Activated naive CD4-positive, alpha-beta T cell treated with anti-CD3 and anti-CD28 coated beads, Interleukin-2, amount 10 ng/mL, durations not matched to agents 7 days and 5 days (primary cell): ENCODE data around the gene CAPZB.

Experiments
- CTCF ChIA-PET: fragments of 350-600 bp; sonication (Branson Sonifier 250); formaldehyde crosslinking; loops from one replicate; lab custom pipeline; 2021; ENCODE audit warnings: antibody characterized with exemption; lab: Charles Lee
- DNase-seq: peaks from one replicate; pipeline ENCODE4 v3.0.0-alpha.2; 2020
- H3K27ac Mint-ChIP-seq: one replicate; pipeline ENCODE4 v1.8.0; 2021; ENCODE audit warnings: mild to moderate bottlenecking, moderate library complexity, mixed read lengths
- H3K27me3 Mint-ChIP-seq: one replicate; pipeline ENCODE4 v1.8.0; 2021; ENCODE audit warnings: mild to moderate bottlenecking, mixed read lengths
- H3K36me3 Mint-ChIP-seq: one replicate; pipeline ENCODE4 v1.8.0; 2021; ENCODE audit warnings: mixed read lengths
- H3K4me1 Mint-ChIP-seq: one replicate; pipeline ENCODE4 v1.8.0; 2021; ENCODE audit warnings: mixed read lengths
- H3K4me3 Mint-ChIP-seq: one replicate; pipeline ENCODE4 v1.8.0; 2021; ENCODE audit warnings: mild to moderate bottlenecking, moderate library complexity, mixed read lengths
- H3K9me3 Mint-ChIP-seq: one replicate; pipeline ENCODE4 v1.8.0; 2021; ENCODE audit warnings: mixed read lengths

The CAPZB gene

DNA sequence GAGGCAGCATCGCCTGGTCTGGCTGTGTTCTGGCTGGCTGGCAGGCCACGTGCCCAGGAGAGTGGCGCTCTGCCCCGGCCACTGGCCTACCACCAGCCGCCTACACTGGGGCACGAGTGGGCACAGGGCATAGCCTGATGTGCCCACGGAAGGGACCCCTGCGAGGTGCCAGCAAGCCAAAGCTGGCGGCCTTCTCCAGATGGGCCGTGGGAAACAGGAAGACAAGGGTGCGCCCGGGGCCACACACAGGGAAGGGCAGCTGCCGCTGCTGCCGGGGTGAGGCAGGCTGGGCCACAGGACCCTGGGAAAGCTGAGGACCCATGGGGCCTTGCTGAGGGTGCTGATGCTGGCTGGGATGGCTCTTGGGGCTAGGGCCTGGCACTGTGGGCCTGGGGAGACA, 132.5 kb downstream of the CAPZB start:
- no peak overlapping the region for H3K4me3 Mint-ChIP-seq
- H3K27ac Mint-ChIP-seq: peak overlapping the region; percentile 60
- no peaks in the 10 kb centered on the region for H3K27me3 Mint-ChIP-seq
- H3K36me3 Mint-ChIP-seq: peaks cover 64% of the 10 kb centered on the region
- H3K4me1 Mint-ChIP-seq: no peaks in the 10 kb centered on the region
- DNase-seq: no peak
- no peaks in the 10 kb centered on the region for H3K9me3 Mint-ChIP-seq
- CTCF ChIA-PET: no interaction called here

DNA sequence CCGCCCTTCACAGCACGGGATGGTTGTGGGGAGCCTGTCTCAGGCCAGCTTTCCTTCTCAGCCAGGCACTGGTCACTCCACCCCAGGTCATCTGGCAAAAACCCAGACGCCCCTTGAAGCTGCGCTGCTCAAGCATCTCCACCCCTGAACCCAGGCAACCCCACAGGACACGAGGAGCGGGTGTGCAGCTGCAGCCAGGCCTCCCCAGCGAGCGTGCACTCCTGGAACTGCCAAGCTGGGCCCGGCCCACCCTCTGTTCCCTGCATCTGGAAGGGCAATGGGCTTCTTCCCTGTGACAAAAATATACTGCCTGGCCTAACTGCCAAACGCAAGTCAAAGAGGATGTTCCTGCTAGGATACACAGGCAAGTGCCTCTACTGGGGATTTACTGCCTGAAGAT, 133.5 kb downstream of the CAPZB start:
- no peaks in the 10 kb centered on the region for H3K27me3 Mint-ChIP-seq
- no peaks in the 10 kb centered on the region for H3K4me1 Mint-ChIP-seq
- H3K4me3 Mint-ChIP-seq: no peak overlapping the region
- H3K27ac Mint-ChIP-seq: no peak overlapping the region
- CTCF ChIA-PET: interaction anchor here (0.7 kb wide), 1 partner anchor 11 kb away, joined by 3 read pairs; no protein-coding TSS in a partner anchor
- no peaks in the 10 kb centered on the region for H3K9me3 Mint-ChIP-seq
- DNase-seq: no peak
- peaks cover 56% of the 10 kb centered on the region for H3K36me3 Mint-ChIP-seq

DNA sequence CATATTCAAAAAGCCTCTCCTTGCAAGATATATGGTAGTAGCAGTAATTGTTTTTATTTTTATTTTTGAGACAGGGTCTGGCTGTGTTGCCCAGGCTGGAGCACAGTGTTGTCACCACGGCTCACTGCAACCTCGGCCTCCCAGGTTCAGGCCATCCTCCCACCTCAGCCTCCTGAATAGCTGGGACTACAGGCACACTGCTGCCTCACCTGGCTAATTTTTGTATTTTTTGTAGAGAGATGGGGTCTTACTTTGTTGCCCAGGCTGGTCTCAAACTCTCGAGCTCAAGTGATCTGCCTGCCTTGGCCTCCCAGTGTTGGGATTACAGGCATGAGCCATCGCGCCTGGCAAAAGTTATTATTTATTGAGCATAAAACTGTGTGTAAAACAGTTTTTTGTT, 134.8 kb downstream of the CAPZB start:
- CTCF ChIA-PET: interaction anchor here (0.7 to 1.1 kb wide), 2 partner anchors 24 to 60 kb away, joined by 3 read pairs; no protein-coding TSS in a partner anchor
- H3K27me3 Mint-ChIP-seq: no peaks in the 10 kb centered on the region
- no peak for DNase-seq
- H3K4me3 Mint-ChIP-seq: no peak overlapping the region
- no peaks in the 10 kb centered on the region for H3K9me3 Mint-ChIP-seq
- H3K36me3 Mint-ChIP-seq: peaks cover 51% of the 10 kb centered on the region
- no peaks in the 10 kb centered on the region for H3K4me1 Mint-ChIP-seq
- H3K27ac Mint-ChIP-seq: no peak overlapping the region

DNA sequence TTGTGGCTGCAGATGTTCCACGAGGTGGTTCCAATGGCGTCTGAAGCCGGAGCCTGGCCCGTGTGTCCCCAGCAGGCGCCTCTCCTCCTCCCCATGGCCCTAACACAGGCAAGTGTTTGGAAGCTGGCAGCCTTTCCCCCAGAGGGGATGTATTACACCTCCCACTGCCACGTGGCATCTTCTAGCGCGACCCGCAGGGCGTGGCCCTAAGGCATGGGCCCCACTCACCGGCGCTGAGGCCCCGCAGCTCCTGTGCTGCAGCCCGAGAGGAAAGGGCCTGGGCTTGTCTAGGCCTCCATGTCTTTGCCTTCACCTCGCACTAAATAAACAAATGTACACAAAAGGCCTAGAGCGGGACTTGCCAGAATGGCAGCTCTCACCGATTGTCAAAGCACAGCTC, 135.3 kb downstream of the CAPZB start:
- Mint-ChIP-seq H3K27me3 (no peaks in the 10 kb centered on the region), H3K9me3 (no peaks in the 10 kb centered on the region), H3K27ac (no peak overlapping the region), H3K4me3 (no peak overlapping the region), H3K4me1 (no peaks in the 10 kb centered on the region), H3K36me3 (peaks cover 46% of the 10 kb centered on the region)
- CTCF ChIA-PET: interaction anchor here (1.1 kb wide), 1 partner anchor 25 kb away, joined by 3 read pairs; no protein-coding TSS in a partner anchor
- no peak for DNase-seq

DNA sequence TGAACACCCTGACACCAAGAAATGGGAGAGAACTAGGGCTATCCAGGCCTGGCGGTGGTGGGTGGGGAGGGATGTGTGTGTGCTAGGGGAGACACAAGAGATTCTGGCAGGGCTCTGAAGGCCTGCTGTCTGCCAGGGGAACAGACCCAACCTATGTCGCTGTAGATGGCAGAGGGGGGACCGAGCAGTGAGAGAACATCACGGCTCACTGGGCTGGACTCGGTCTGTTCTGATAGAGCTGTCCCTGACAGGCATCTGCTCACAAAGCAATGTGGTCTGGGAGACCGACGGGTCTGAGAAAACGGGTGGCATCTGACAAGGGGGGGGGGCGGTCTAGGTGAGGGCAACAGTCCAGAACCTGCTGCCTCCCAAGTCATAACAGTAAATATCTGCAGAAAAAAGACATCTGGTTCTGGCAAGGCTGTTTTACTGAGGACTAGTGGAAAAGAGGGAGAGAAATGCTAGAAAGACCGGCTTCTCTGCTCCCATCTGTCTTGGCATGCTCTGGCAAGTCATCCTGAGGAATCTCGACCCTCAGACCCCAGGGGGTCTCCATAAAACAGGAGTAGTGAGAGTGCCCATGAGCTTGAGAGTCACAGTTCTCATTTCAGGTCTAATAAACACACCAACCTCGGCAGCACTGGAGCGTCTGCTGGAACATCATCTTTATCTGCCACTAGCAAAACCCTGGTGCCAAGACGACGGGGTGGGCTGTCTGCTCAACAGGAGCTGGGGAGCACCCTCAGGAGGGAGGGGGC, 136.7 kb downstream of the CAPZB start:
- Mint-ChIP-seq H3K27me3 (no peaks in the 10 kb centered on the region), H3K9me3 (no peaks in the 10 kb centered on the region), H3K36me3 (peaks cover 43% of the 10 kb centered on the region), H3K4me1 (no peaks in the 10 kb centered on the region), H3K27ac (peak overlapping the region; percentile 19), H3K4me3 (no peak overlapping the region)
- CTCF ChIA-PET: interaction anchor here (0.8 to 1.5 kb wide), 3 partner anchors 303 to 306 kb away, joined by 3 to 5 read pairs (median 3); no protein-coding TSS in a partner anchor
- DNase-seq: no peak

DNA sequence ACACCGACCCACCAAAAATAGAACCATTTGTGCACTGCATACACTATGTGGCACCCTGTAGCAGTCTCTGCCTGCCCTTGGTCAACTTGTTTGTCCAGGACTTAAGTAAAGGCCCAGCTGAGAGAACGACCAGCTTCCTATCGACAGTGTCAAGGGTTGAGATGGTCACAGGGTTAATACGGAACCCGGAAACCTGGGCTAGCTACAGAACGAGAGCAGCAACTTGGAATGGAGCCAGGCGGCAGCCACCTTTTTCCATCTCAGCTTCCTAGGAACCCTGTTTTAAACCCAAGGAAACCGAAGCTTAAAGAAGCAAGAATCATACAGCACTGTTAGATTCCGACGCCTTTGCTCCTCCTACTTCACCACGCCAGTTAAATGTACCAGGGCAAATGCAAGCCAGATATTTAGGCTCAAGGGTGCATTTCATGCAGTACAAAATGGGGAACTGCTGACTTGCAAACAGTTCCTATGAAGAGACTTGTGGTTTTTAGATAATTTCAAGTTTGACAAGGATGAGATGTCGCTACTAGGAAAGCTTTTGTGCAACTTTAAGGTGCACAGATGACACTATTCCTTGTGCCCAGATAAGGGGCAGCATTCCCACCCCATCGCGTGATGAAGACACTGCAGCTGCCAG, 137.7 kb downstream of the CAPZB start:
- Mint-ChIP-seq H3K4me3 (no peak overlapping the region), H3K27me3 (no peaks in the 10 kb centered on the region), H3K27ac (no peak overlapping the region)

DNA sequence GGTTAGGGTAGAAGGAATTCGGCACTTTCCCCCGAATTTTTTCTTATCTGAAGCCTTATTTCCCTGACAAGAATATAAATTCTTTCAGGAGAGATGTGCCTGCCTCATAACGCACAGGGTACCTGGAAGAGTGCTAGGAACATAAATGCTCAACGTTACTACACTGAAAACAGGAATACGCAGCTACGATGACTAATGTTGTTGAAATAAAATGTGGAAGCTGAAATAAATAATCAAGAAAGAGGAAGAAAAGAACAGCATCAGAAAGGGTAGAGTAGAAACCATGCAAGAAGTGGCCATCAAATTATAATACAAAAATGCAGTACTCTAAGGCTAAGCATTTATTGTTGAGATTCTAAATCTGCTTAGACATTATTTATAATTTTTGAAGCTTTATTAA, 139.3 kb downstream of the CAPZB start:
- Mint-ChIP-seq H3K4me3 (no peak overlapping the region), H3K4me1 (no peaks in the 10 kb centered on the region), H3K27ac (no peak overlapping the region), H3K27me3 (no peaks in the 10 kb centered on the region), H3K9me3 (no peaks in the 10 kb centered on the region), H3K36me3 (peaks cover 41% of the 10 kb centered on the region)
- CTCF ChIA-PET: interaction anchor here (1.1 to 3.6 kb wide), 4 partner anchors 41 to 311 kb away, joined by 3 to 36 read pairs (median 10); no protein-coding TSS in a partner anchor
- no peak for DNase-seq

More for the DNA sequence above, 137.7 kb downstream of the CAPZB start:
- H3K9me3 Mint-ChIP-seq: no peaks in the 10 kb centered on the region
- CTCF ChIA-PET: interaction anchor here (0.6 to 1.5 kb wide), 4 partner anchors 235 to 620 kb away, joined by 3 to 5 read pairs (median 4); no protein-coding TSS in a partner anchor
- H3K4me1 Mint-ChIP-seq: no peaks in the 10 kb centered on the region
- DNase-seq: no peak
- peaks cover 39% of the 10 kb centered on the region for H3K36me3 Mint-ChIP-seq

DNA sequence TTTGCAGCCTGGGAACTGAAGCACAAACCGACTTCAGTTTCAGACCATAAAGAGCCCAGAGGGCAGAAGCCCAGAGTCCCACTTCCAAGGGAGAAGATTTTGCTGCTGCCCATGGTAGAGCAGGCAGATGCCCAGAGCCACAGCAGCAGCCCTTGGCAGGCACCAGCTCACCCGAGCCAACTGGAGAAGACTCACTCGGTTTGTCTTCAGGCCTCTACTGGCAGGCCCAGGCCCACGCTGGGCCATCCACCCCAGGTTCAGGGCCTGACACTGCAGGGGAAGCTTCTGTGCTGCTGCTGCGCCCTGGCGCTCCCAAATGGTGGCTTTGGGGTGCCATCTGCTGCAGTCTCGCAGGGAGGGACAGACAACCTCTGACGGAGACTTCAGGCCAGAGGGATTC, 139.9 kb downstream of the CAPZB start:
- DNase-seq: no peak
- Mint-ChIP-seq H3K4me3 (no peak overlapping the region), H3K36me3 (peaks cover 44% of the 10 kb centered on the region), H3K27ac (no peak overlapping the region), H3K27me3 (no peaks in the 10 kb centered on the region), H3K4me1 (no peaks in the 10 kb centered on the region), H3K9me3 (no peaks in the 10 kb centered on the region)
- CTCF ChIA-PET: interaction anchor here (1.1 to 3.6 kb wide), 6 partner anchors 42 to 311 kb away, joined by 3 to 36 read pairs (median 6); no protein-coding TSS in a partner anchor

DNA sequence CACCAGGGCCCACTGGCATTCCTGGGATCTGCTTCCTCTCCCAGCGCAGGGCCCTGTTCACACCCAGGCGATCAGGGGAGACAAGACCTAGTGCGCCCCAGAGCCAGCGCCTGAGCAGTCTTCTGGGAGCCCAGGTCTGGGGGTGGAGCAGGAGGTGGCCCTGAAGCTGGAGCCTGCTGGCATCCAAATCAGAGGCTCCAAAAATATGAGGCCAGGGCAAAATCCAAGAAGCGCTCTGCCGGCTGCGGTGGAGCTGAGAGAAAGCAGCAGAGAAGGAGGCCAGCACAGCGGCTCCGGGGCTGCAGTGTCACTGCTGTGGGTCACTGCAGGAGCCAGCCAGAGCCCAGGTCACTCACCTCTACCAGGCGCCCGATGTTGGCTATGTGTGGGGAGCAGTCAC, 140.5 kb downstream of the CAPZB start:
- peak overlapping the region; percentile 37 for H3K27ac Mint-ChIP-seq
- no peaks in the 10 kb centered on the region for H3K9me3 Mint-ChIP-seq
- H3K4me1 Mint-ChIP-seq: no peaks in the 10 kb centered on the region
- peaks cover 39% of the 10 kb centered on the region for H3K36me3 Mint-ChIP-seq
- H3K4me3 Mint-ChIP-seq: no peak overlapping the region
- no peak for DNase-seq
- no peaks in the 10 kb centered on the region for H3K27me3 Mint-ChIP-seq
- CTCF ChIA-PET: interaction anchor here (1.5 to 3.6 kb wide), 7 partner anchors 13 to 309 kb away, joined by 3 to 36 read pairs (median 5); no protein-coding TSS in a partner anchor

DNA sequence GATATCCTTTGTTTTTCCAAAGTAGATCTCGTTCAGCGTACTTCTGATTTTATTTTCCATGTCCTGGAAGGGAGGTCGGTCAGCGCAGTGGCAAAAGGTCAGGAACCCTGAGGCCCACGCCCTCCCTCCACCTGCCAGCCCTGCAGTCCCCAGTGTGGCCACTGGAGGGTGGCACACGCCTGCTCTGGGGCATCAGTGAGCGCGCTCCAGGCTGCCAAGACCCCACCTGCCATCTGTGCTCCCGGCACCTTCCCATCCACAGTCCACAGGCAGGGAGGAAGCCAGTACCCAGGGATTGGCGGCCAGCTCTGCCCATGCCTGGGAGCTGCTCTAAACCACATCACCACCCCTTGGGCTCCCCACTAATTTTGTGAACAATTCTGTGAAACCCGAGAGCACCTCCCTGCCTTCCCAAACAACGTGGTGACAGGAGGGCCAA, 140.9 kb downstream of the CAPZB start:
- CTCF ChIA-PET: interaction anchor here (0.7 to 3.6 kb wide), 13 partner anchors 13 to 310 kb away, joined by 3 to 36 read pairs (median 4); no protein-coding TSS in a partner anchor
- Mint-ChIP-seq H3K4me3 (no peak overlapping the region), H3K27ac (peak overlapping the region; percentile 37), H3K36me3 (peaks cover 37% of the 10 kb centered on the region), H3K4me1 (no peaks in the 10 kb centered on the region), H3K27me3 (no peaks in the 10 kb centered on the region), H3K9me3 (no peaks in the 10 kb centered on the region)
- DNase-seq: peak; percentile 54

DNA sequence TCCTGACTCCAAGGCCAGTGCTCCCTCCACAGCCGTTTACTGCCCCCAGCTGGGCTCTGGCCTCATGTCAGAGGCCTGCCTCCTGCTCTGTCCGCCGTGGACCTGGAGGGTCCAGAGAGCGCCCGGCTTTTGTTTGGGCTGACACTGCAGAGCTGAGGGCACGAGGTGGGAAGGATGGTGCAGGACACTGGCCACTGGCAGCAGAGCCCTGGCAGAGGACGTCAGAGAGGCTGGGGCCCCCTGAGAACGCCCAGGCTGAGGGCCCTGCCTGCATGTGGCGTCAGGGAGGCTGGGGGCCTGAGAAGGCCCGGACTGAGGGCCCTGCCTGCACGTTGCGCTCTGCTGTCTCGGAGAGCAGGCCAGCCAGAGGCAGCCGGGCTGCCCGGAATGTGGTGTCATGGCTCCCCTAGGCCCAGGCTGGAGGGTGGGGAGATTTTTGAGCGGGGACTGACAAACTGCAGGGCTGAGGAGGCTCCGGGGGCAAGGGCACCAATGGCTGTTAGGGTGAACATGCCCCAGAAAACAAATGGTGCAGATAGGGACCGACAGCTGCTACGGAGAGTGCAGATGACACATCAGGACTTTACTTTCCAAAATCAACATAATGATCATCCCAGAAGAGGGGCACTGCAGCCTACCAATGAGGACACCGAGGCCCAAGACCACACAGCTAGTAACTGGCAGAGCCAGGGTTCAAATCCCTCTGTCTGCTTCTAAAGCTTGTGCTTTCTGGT, 141.6 kb downstream of the CAPZB start:
- no peaks in the 10 kb centered on the region for H3K9me3 Mint-ChIP-seq
- no peak overlapping the region for H3K4me3 Mint-ChIP-seq
- H3K36me3 Mint-ChIP-seq: peaks cover 40% of the 10 kb centered on the region
- H3K4me1 Mint-ChIP-seq: no peaks in the 10 kb centered on the region
- DNase-seq: no peak
- CTCF ChIA-PET: interaction anchor here (0.7 to 3.6 kb wide), 14 partner anchors 12 to 310 kb away, joined by 3 to 36 read pairs (median 4); no protein-coding TSS in a partner anchor
- peak overlapping the region; percentile 45 for H3K27ac Mint-ChIP-seq
- no peaks in the 10 kb centered on the region for H3K27me3 Mint-ChIP-seq

DNA sequence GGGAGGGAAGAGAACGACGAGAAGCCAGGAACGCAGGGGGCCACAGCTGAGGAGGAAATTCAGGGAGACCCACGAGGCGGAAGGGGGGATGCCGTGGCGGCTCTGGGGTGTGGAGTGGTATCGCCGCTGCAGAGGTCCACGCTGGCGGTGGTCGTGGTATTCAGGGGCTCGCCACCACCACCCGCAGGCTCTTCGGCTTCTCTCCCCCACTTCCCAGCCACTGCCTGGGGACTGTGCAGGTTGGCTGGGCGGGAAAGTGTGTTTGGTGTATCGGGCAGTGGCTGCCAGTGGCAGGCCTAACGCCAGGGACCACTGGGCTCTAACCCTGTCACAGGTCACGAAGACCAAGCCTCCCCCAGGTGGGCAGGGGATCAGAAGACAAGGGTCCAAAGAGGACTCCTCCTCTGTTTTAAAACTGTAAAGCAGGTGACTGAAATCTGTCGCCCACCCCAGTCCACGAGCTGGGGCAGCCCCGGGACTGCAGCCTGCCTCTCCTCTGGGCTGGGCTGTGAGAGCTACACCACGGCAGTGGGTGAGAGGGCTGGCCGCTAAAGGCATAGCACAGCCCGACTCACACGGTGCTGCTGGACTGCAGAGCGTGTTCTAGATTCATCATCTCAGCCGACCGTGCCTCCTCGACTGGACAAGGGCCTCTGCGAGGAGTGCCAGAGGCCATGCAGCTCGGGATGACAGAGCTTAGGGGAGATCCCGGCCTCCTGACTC, 142.3 kb downstream of the CAPZB start:
- Mint-ChIP-seq H3K27ac (no peak overlapping the region), H3K4me1 (no peaks in the 10 kb centered on the region), H3K9me3 (no peaks in the 10 kb centered on the region), H3K27me3 (no peaks in the 10 kb centered on the region), H3K36me3 (peaks cover 39% of the 10 kb centered on the region), H3K4me3 (no peak overlapping the region)
- DNase-seq: no peak
- CTCF ChIA-PET: interaction anchor here (0.7 to 3.6 kb wide), 11 partner anchors 12 to 308 kb away, joined by 3 to 36 read pairs (median 4); no protein-coding TSS in a partner anchor
